Stimulated activated naive CD8-positive, alpha-beta T cell treated with anti-CD3 and anti-CD28 coated beads, Interleukin-15, Interleukin-2, amounts not matched to agents 100 U/mL and 50 U/mL, for 24 hours (primary cell): ENCODE measurements around the gene MUC2.

Source experiments
- ATAC-seq: fragments of 150-1000 bp; cut with Tn5 transposase; one replicate; pipeline ENCODE4 v1.10.0; 2021
- DNase-seq: peaks from one replicate; pipeline ENCODE4 v3.0.0; 2021

MUC2 gene

DNA sequence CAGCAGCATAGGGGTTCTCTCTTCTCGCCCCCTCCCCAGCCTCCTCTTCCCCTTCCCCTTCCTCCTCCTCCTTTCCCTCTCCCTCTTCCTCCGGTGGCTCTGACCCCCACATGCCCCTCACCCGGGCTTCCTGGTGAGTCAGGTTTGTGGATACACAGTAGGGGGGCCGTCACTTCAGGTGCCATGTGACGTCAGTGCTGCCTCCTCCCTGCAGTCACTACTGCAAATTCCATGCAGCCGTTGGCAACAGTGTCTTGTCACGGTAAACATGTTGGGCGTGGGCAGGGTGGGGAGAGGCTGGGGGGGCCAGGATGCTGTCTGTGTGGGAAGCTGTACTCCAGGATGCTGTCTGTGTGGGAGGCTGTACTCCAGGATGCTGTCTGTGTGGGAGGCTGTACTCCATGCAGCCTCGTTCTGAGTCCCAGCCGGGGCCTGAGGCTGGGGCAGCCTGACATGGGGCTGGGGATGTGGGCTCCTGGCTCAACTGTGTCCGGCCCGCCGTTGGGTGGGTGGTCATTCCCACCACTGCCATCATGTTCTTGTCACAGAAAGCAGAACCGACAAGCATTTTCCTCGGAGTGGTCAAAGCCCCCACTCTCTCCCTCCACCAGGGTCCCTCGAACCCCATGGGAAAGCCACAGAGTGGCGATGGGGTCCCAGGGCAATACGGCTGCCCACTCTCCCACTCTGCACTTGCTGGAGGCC, 2.4 kb upstream of the MUC2 start:
- ATAC-seq (no peak), DNase-seq (no peak)

DNA sequence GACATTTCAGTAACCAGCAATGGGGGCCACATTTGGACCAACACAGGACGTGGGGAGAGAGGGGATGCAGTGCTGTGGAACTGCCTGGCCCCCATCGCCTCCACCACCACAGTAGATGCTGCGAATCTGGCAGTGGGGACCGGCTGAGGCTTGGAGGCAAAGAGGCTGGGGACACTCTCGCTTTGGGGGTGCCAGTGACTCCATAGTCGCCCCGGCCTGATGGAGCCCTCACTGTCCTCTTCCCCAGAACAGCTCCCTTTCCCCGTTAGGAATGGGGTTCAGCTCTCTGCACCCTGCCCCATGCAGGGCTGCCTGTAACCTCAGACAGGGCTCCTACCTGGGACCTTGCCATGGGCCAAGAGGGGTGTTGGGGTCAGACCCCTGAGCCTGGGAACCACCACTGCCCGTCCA, 1.8 kb upstream of the MUC2 start:
- no peak for DNase-seq

GRCh38 chr11:1073261-1073724, 1.4 kb upstream of the MUC2 start:
- DNase-seq (no peak), ATAC-seq (no peak)

More for the DNA sequence above, 1.8 kb upstream of the MUC2 start:
- no peak for ATAC-seq

DNA sequence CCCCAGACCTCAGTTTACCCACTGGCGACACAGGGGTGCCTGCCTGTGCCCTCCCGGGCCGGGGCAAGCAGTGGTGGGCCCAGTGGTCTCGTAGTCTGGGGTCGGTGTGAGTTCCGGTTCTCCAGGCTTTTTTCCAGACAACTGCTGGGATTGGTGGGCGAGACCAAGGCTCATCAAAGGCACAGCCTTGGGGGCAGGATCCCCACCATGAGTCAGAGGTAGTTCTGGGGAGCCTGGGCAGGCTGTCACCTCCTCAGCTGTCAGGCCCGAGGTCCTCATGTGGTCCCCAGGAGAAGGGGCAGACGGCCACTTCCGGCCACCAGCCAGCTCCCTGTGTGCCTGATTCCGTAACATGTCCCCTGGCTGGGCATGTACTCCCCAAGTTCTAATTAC, 827 bp upstream of the MUC2 start:
- ATAC-seq (no peak), DNase-seq (no peak)

DNA sequence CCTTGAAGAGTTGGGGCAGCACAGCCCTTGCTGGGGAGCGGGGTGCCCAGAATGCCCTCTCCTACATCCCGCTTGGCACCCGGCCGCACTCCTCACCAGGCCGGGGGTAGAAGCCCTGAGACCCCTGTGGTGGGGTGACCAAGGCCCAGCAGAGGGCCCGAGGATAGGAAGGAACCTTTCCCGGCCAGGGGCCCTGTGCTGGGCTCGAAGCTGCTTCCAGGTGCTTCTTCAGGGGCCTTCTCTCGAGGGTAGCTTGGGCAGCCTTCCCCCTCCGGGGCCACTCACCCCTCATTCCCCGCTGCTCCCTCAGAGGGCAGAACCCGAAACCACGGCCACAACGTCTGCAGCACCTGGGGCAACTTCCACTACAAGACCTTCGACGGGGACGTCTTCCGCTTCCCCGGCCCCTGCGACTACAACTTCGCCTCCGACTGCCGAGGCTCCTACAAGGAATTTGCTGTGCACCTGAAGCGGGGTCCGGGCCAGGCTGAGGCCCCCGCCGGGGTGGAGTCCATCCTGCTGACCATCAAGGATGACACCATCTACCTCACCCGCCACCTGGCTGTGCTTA, 752 bp downstream of the MUC2 start:
- DNase-seq, result no peak
- ATAC-seq, result no peak

DNA sequence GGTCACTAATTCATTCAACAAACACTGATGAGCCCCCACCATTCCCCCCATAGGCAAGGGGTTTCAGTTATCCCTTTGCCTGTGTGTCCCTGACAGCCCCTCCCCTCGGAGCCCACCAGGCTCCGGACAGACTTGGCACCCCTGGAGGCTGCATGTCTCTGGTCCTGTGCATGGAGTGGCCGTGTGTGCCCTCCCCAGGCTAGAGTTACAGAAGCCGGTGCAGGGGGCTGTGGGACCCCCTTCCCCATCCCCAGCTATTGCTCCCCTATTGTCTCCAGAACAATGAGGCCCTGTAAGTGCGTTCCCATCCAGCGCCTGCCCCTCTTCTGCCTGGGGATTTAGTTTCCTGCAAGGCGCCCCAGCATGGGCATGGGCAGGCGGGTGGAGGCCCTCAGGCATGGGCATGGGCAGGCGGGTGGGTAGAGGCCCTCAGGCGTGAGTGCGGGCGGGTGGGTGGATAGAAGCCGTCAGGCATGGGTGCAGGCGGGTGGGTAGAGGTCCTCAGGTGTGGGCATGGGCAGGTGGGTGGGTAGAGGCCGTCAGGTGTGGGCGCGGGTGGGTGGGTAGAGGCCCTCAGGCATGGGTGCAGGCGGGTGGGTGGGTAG, 1.5 kb downstream of the MUC2 start:
- ATAC-seq, result no peak

DNA sequence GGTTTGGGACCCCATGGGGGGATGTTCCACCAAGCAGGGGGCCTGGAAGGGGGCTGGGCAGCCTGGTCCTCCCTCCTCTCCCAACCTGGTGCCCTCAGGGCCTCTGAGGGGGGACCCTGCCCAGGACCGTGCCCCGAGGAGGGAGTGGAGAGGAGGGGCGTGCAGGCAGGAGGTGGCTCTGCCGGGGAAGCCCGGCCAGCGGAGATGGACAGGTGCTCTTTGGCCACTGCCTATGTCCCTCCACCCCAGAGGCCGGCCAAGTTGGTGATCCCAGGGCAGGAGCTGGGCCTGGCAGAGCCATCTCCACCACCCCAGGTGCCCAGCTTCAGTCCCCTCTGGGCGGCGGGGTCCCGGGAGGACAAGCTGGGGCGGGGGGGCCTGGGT, 2.4 kb downstream of the MUC2 start:
- no peak for ATAC-seq
- DNase-seq, result no peak

More for the DNA sequence above, 1.5 kb downstream of the MUC2 start:
- DNase-seq, result no peak

GRCh38 chr11:1077417-1078119, 2.9 kb downstream of the MUC2 start:
- ATAC-seq, result no peak
- DNase-seq, result no peak

- no peak for DNase-seq
- ATAC-seq, result no peak
Observed at GRCh38 chr11:1078191-1078601, 3.5 kb downstream of the MUC2 start.

DNA sequence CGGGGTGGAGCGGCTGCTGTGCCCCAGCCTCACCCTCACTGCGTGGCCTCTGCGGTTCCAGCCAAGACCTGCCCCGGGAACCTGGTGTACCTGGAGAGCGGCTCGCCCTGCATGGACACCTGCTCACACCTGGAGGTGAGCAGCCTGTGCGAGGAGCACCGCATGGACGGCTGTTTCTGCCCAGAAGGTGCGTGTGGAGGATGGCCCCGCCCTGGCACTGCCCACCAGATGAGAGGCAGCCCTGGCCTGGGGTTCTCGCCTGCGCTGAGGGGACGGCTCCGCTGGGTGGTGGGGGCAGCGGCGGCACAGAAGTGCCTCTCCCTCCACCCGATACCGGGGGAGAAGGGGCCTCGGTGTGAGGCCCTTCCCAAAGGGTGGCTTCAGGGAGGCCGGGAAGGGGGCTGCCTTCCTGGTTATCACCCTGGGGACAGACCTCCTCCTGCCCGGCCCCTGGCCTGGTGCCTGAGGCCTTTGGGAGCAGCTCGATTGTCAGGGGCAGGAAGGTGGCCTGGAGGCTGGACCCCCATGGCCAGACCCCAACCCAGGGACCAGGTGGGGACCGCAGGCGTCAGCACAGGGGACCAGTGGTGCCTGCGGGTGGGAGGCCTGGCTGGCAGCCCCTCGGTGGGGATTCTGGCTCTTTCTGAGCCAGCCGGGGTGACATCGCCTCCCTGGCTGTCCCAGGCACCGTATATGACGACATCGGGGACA, 7.1 kb downstream of the MUC2 start:
- DNase-seq, result no peak
- ATAC-seq, result no peak

DNA sequence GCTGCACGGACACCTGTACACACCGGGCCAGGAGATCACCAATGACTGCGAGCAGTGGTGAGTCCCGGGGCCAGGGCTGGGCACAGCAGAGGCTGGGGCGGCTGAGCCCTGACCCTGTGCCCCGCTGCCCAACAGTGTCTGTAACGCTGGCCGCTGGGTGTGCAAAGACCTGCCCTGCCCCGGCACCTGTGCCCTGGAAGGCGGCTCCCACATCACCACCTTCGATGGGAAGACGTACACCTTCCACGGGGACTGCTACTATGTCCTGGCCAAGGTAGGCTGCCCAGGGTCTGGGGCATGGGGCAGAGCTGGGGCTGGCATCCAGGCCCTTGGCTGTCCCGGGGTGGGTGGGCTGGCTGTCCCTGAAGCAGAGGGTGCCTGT, 7.7 kb downstream of the MUC2 start:
- no peak for ATAC-seq

DNA sequence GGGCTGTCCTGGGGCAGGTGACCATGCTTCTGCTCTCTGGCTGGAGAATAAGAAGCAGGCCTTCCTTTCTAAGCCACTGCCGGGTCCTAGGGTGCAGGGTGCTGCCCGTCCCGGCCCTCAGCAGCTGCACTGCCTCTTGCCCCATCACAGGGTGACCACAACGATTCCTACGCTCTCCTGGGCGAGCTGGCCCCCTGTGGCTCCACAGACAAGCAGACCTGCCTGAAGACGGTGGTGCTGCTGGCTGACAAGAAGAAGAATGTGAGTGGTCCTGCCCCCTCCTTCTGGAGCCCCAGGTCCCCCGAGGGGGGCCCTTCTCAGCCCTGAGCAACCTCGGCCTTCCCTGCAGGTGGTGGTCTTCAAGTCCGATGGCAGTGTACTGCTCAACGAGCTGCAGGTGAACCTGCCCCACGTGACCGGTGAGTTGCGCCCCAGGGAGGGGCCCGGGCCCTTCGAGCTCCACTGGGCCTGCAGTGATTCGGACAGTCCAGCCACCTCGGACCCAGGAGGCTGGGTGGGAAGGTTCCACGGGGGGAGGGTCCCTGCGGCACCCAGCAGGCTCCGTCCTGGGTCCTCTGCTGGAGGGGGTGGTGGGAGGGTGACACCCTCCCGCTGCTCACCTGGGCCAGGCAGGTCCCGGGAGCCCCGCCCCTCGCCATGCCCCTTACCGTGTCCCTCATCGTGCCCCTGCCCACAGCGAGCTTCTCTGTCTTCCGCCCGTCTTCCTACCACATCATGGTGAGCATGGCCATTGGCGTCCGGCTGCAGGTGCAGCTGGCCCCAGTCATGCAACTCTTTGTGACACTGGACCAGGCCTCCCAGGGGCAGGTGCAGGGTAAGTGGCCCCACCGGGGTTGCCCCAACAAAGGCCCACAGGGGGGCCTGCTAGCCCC, 8.3 kb downstream of the MUC2 start:
- ATAC-seq, result peak; percentile 23
- DNase-seq, result no peak

More for the DNA sequence above, 7.7 kb downstream of the MUC2 start:
- no peak for DNase-seq

- ATAC-seq, result no peak
- no peak for DNase-seq
Observed at GRCh38 chr11:1083621-1084551, 9.2 kb downstream of the MUC2 start.

GRCh38 chr11:1084561-1085439, 10.1 kb downstream of the MUC2 start:
- ATAC-seq (no peak), DNase-seq (no peak)

DNA sequence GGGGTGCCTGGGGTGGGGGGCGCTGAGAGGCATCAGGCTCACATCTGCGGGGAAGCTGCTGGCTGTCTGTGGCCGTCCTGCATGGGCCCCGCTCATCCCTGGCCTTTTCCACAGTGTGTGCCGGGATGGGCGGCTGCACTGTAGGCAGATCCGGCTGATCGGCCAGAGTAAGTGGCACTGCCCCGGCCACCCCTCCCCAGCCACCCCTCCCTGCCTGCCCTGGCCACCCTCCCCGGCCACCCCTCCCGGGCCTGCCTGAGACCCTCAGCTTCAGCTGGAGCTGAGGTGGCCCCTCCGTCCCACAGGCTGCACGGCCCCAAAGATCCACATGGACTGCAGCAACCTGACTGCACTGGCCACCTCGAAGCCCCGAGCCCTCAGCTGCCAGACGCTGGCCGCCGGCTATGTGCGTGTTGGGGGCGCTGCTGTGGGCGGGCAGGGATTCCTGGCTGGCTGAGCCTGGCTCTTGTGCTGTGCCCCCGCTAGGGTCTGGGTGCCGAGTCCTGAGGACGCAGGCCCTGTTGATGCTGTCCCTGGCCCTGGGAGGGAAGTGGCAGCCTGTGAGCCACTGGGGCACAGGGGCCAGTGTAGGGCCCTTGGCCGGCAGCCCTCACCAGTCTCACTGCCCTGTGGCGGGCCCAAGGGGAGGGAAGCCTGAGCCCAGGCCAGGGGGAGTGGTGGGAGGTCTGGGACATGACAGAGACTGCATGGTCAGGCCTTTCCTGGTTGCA, 10.9 kb downstream of the MUC2 start:
- ATAC-seq (no peak), DNase-seq (no peak)

DNA sequence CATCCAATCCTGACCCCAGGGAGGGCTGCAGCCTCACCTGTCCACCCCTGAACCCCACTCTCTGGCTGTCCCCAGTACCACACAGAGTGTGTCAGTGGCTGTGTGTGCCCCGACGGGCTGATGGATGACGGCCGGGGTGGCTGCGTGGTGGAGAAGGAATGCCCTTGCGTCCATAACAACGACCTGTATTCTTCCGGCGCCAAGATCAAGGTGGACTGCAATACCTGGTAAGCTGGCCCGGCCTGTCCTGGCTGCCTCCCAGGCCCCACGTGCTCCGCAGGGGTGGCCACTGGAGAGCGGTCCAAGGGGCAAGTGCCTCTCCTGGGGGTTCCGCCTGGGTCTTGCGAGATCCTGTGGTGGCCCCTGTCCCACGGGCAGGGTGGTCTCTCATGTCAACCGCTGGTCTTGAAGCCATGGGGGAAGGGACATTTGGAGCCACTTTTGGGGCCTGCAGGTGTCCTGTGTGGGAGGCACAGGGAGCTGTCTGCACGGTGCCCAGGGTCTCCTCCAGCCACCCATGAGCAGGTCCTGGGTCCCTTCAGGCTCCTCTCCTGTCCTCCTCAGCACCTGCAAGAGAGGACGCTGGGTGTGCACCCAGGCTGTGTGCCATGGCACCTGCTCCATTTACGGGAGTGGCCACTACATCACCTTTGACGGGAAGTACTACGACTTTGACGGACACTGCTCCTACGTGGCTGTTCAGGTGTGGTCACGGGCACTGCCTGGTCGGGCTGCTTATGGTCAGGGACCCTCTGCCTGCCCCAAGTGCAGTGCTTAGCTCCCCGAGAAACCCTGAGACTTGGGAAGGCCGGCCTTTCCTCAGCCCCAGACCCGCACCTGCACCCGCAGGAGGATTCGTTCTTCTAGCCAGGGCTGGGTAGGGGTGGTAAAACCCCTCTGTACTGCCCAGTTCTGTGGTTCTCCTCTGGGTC, 11.8 kb downstream of the MUC2 start:
- DNase-seq, result no peak

DNA sequence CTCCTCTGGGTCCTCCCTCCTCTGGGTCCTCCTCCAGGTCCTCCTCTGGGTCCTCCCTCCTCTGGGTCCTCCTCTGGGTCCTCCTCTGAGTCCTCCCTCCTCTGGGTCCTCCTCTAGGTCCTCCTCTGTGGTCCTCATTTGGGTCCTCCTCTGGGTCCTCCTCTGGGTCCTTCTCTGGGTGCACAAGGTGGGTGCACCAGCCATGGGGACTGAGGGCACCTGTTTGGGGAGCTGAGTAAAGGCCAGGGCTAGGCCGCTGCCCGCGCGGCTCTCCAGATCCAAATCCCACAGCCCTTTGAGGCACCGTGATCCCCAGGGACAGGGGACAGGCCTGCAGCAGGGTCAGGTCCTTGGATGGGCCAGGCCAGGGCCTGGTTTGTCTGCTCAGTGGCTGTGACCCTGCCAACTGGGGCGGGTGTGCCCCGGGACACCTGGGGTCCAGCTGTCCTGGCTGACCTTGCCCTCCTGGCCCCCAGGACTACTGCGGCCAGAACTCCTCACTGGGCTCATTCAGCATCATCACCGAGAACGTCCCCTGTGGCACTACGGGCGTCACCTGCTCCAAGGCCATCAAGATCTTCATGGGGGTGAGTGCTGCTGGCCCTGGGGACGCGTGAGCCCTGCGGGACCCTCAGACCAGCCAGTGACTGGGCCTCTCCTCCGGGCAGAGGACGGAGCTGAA, 12.7 kb downstream of the MUC2 start:
- ATAC-seq, result no peak
- no peak for DNase-seq

More for the DNA sequence above, 11.8 kb downstream of the MUC2 start:
- ATAC-seq, result no peak
